Central memory CD8-positive, alpha-beta T cell (primary cell): ENCODE results near the gene C17orf107.
"Not testable (repeated sequence)": the region's sequence is repeated elsewhere in the genome, so short reads cannot be mapped to it uniquely, and the experiment has no call there.

Experiments
- ATAC-seq: fragments of 150-1000 bp; cut with Tn5 transposase; replicated peaks from 2 replicates; pipeline ENCODE4 v1.10.0; 2022; ENCODE audit warnings: mild to moderate bottlenecking, moderate FRiP score, moderate number of reproducible peaks; ENCODE audit not compliant: poor library complexity, severe bottlenecking; ENCODE audit errors: extremely low read depth
- DNase-seq, 2 donors: peaks; one replicate each; pipeline ENCODE4 v3.0.0; 2021; ENCODE audit warnings: low spot score in 2 of 2
- H3K27ac Mint-ChIP-seq: one replicate; pipeline ENCODE4 v1.8.0; 2022; ENCODE audit warnings: low read depth, mild to moderate bottlenecking, moderate library complexity, mixed read lengths
- H3K27me3 Mint-ChIP-seq: one replicate; pipeline ENCODE4 v1.8.0; 2022; ENCODE audit warnings: mixed read lengths
- H3K36me3 Mint-ChIP-seq: one replicate; pipeline ENCODE4 v1.8.0; 2022; ENCODE audit warnings: mild to moderate bottlenecking, moderate library complexity, mixed read lengths; ENCODE audit not compliant: insufficient read depth
- H3K4me1 Mint-ChIP-seq: one replicate; pipeline ENCODE4 v1.8.0; 2022; ENCODE audit warnings: mixed read lengths
- H3K4me3 Mint-ChIP-seq: one replicate; pipeline ENCODE4 v1.8.0; 2022; ENCODE audit warnings: mild to moderate bottlenecking, moderate library complexity, mixed read lengths
- H3K9me3 Mint-ChIP-seq: one replicate; pipeline ENCODE4 v1.8.0; 2022; ENCODE audit warnings: mixed read lengths

Gene C17orf107

GRCh38 chr17:4896332-4897197, 2.8 kb upstream of the C17orf107 start:
- no peak for DNase-seq
- no peak for ATAC-seq
- no peak overlapping the region for H3K27ac Mint-ChIP-seq
- H3K9me3 Mint-ChIP-seq = no peaks in the 10 kb centered on the region
- H3K36me3 Mint-ChIP-seq = peaks cover 23% of the 10 kb centered on the region
- H3K27me3 Mint-ChIP-seq = no peaks in the 10 kb centered on the region
- H3K4me1 Mint-ChIP-seq = peaks cover 23% of the 10 kb centered on the region
- H3K4me3 Mint-ChIP-seq = no peak overlapping the region

- Mint-ChIP-seq H3K27me3 (no peaks in the 10 kb centered on the region), H3K4me3 (no peak overlapping the region), H3K27ac (no peak overlapping the region), H3K4me1 (peaks cover 25% of the 10 kb centered on the region), H3K36me3 (peaks cover 23% of the 10 kb centered on the region), H3K9me3 (no peaks in the 10 kb centered on the region)
- DNase-seq (no peak), ATAC-seq (no peak)
Observed at GRCh38 chr17:4897198-4897687, 2.1 kb upstream of the C17orf107 start.

DNA sequence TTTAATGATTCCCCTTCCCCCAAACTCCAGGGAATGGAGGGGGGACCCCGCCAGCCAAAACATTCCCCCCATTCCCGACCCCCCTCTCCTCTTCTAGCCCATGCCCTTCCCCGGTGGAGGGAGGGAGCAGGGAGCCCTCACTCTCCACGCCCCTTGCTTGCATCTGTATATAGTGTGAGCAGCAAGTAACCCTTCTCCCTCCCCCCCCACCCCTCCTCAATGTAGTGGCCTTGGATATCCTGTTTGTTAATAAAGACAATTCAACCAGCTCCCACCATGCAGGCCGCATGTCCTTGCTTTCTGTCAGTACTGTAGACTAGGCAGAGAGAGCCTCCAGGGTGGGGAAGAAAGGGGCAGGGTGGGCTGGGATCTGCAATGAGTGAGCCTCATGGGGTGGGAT, 1.6 kb upstream of the C17orf107 start:
- Mint-ChIP-seq H3K4me3 (peak overlapping the region; percentile 84), H3K27ac (no peak overlapping the region), H3K9me3 (no peaks in the 10 kb centered on the region), H3K4me1 (peaks cover 30% of the 10 kb centered on the region), H3K27me3 (no peaks in the 10 kb centered on the region), H3K36me3 (peaks cover 23% of the 10 kb centered on the region)
- no peak for DNase-seq
- ATAC-seq = no peak

GRCh38 chr17:4898351-4898750, 985 bp upstream of the C17orf107 start:
- Mint-ChIP-seq H3K4me3 (peak overlapping the region; percentile 84), H3K36me3 (peaks cover 26% of the 10 kb centered on the region), H3K27ac (no peak overlapping the region), H3K9me3 (no peaks in the 10 kb centered on the region), H3K27me3 (no peaks in the 10 kb centered on the region), H3K4me1 (peaks cover 36% of the 10 kb centered on the region)
- ATAC-seq (no peak), DNase-seq (no peak)

DNA sequence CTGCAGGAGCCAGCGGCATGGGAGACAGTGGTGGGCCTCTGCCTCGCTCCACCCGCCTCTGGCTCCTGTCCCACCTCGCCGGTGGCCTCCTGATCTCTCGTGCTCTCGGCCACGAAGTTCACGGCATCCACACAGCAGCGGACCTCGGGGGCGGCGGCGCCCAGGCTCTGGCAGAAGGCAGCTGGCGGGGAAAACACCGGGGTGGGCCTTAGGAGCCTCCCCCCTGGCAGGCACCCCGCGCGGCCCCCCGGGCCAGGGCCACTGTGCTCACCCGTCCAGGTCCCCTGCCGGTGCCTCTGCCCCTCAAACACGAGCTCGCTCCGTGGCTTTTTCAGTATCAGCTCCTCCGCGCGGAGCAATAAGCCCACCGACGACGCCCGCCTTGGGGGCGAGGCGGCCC, 409 bp upstream of the C17orf107 start:
- H3K36me3 Mint-ChIP-seq = peaks cover 29% of the 10 kb centered on the region
- no peak for ATAC-seq
- H3K27me3 Mint-ChIP-seq = no peaks in the 10 kb centered on the region
- H3K27ac Mint-ChIP-seq = peak overlapping the region; percentile 94
- H3K9me3 Mint-ChIP-seq = no peaks in the 10 kb centered on the region
- no peak for DNase-seq
- peak overlapping the region; percentile 84 for H3K4me3 Mint-ChIP-seq
- H3K4me1 Mint-ChIP-seq = peaks cover 42% of the 10 kb centered on the region

- peak; percentile 31 for ATAC-seq
- peak; percentile 48 to 66 for DNase-seq
Observed at GRCh38 chr17:4900231-4901107, 1.1 kb downstream of the C17orf107 start.

DNA sequence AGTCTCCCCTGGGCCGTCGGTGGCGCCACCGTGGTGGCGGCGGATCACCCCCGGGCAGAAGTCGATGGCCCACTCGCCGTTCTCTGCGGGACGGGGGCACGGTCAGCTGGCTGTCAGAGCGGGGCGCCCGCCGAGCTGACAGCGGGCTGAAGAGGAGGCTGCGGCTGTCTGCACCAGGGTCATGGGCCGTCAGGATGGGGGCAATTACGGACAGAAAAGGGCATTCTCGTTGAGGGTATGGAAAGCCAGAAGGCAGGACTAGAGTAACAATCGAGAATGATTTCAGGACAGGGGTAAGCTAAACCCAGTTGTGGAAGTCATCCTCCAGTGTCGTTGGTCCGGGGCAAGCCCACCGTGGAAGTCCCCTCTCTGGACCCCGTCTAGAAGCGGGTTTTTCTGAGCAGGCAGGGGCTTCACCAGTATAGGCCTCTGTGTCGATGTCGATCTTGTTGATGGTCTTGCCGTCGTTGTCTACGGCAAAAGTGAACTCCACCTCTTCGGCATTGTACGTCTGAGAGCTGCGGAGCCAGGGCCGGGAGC, 1.8 kb downstream of the C17orf107 start:
- Mint-ChIP-seq H3K4me1 (peaks cover 42% of the 10 kb centered on the region), H3K36me3 (peaks cover 35% of the 10 kb centered on the region), H3K4me3 (peak overlapping the region; percentile 84), H3K9me3 (no peaks in the 10 kb centered on the region), H3K27ac (peak overlapping the region; percentile 93), H3K27me3 (no peaks in the 10 kb centered on the region)
- DNase-seq (no peak), ATAC-seq (no peak)

More at GRCh38 chr17:4900231-4901107, 1.1 kb downstream of the C17orf107 start:
- Mint-ChIP-seq H3K9me3 (no peaks in the 10 kb centered on the region), H3K36me3 (peaks cover 31% of the 10 kb centered on the region), H3K27me3 (no peaks in the 10 kb centered on the region), H3K4me3 (peak overlapping the region; percentile 84), H3K27ac (peak overlapping the region; percentile 94), H3K4me1 (peaks cover 42% of the 10 kb centered on the region)

- peaks cover 42% of the 10 kb centered on the region for H3K4me1 Mint-ChIP-seq
- no peaks in the 10 kb centered on the region for H3K9me3 Mint-ChIP-seq
- H3K27me3 Mint-ChIP-seq = no peaks in the 10 kb centered on the region
- ATAC-seq = no peak
- peaks cover 35% of the 10 kb centered on the region for H3K36me3 Mint-ChIP-seq
- no peak for DNase-seq
- H3K27ac Mint-ChIP-seq = peak overlapping the region; percentile 92
- H3K4me3 Mint-ChIP-seq = peak overlapping the region; percentile 84
Observed at GRCh38 chr17:4901648-4902344, 2.5 kb downstream of the C17orf107 start.

- Mint-ChIP-seq H3K9me3 (no peaks in the 10 kb centered on the region), H3K36me3 (peaks cover 31% of the 10 kb centered on the region), H3K4me1 (peaks cover 42% of the 10 kb centered on the region), H3K27me3 (no peaks in the 10 kb centered on the region), H3K27ac (peak overlapping the region; percentile 92), H3K4me3 (peak overlapping the region; percentile 84)
- DNase-seq (no peak), ATAC-seq (no peak)
Observed at GRCh38 chr17:4902540-4902939, 3.2 kb downstream of the C17orf107 start.

DNA sequence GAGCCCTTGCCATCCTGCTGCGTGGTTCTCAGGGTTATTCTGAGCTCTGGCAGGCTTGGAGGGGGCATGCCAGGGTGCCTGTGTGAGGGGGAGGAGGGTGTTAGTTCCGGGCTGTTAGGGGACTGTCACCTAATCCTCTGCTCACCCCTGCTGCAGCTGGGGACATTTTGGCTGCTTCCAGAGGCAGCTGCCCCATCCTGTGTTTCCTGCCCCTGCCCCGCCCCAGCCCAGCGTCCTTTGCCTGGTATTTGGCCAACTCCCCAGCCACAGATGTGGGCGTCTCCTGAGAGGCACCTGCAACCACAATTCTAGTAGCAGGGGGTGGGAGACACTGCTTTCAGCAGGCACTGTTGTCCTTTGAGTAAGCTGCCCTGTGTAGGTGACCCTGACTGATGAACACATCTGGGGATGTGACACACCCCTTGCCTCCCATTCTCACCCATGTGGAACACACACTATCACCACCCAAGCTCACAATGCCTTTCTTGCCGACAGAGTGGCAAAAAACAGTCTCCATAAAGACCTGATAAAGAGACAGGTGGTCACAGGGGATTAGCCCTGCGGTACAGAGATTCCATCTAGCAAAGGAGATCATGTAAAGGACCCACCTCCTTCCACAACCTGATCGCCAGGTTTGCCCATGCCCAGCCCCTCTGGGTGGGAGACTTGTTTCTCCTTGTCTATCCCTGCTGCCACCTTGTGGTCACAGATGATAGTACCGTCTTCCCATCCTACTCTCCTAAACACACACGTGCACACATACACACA, 3.9 kb downstream of the C17orf107 start, which contains the start of gene CHRNE:
TSS of gene CHRNE (minus strand) at position 48 of the 768 bp plus-strand sequence. CDS start at position 13, 35 bp downstream.
- Mint-ChIP-seq H3K27ac (peak within 1 kb of the TSS; percentile 92), H3K9me3 (no peaks in the 10 kb centered on the region), H3K27me3 (no peaks in the 10 kb centered on the region), H3K4me3 (peak within 1 kb of the TSS; percentile 84), H3K4me1 (peaks cover 38% of the 10 kb centered on the region), H3K36me3 (peaks cover 31% of the 10 kb centered on the region)
- peak; percentile 57 to 63 for DNase-seq
- peak; percentile 74 for ATAC-seq

GRCh38 chr17:4906642-4907041, 7.3 kb downstream of the C17orf107 start:
- not testable (repeated sequence) for DNase-seq, H3K9me3 Mint-ChIP-seq, H3K27ac Mint-ChIP-seq, H3K4me3 Mint-ChIP-seq, ATAC-seq, H3K27me3 Mint-ChIP-seq
- Mint-ChIP-seq H3K4me1 (peaks cover 18% of the 10 kb centered on the region), H3K36me3 (peaks cover 15% of the 10 kb centered on the region)
